HG03439 (cell line): ENCODE results near the gene TMEM132D.

Experiments
- ATAC-seq: cut with Tn5 transposase; IDR thresholded peaks from one replicate; pipeline ENCODE4 v1.9.1; 2021; ENCODE audit warnings: mild to moderate bottlenecking, moderate library complexity; ENCODE audit not compliant: unreplicated experiment

TMEM132D gene

GRCh38 chr12:129827102-129827865 is 76.5 kb downstream of the TMEM132D start:
- no peak for ATAC-seq

DNA sequence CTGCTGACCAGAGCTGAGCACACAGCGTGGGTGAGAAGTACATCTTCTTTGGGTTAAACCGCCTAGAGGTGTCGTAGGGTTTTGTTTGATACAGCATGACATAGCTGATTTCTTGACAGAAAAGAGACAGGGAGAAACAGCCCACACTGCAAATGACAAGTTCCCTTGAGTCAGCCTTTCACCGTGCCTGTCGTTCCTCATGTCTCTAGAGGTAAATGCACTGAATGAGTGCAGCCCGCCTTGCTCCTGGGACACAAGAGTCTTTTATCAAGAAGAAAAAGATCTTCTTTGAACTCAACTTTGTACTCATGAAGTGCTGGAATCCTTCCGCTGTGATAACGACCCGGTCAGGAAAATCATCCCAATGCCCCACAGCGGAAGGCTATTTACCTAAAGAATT is 77.6 kb downstream of the TMEM132D start:
- ATAC-seq: no peak

DNA sequence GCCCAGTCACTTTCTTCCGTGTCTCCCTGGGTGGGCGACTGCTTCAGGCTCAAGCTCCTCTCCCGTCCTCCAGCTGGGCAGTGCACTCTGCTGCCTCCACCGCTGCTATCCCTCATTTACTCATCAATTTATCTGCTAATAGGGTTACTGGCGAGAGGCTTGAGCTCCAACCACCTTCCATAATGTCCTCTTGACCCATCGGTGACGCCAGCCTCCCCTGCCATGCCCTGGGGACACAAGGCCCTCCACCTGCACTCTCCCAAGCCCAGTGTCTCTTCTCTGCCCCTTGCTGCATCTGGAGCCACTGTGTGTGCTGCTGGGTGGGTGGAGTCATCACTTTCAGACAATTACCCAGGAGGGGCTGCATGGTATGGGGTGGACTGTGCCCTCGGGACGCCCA is 78.5 kb downstream of the TMEM132D start:
- no peak for ATAC-seq

- no peak for ATAC-seq
Observed at GRCh38 chr12:129821964-129822363, 81.9 kb downstream of the TMEM132D start.

DNA sequence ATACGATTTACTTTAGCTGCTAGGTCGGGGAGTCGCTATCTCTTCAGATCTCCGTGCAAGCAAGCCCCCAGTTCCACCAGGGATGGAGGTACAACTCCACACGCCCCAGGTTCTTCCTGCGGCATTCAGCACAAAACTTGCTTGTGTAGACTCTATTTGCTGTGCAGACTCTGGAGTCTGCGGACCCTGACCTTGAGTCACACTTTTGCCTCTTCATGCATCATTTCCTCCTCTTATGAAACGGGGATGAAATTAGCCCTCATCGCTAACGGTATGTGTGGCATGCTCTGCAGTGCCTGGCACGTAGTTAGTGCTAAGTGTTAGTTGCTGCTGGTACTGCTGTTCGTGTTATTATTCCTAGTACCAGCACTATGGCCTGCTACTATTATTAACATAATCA is 84.4 kb downstream of the TMEM132D start:
- no peak for ATAC-seq

- no peak for ATAC-seq
Observed at GRCh38 chr12:129815846-129816245, 88.0 kb downstream of the TMEM132D start.

GRCh38 chr12:129811963-129812362 is 91.9 kb downstream of the TMEM132D start:
- no peak for ATAC-seq

DNA sequence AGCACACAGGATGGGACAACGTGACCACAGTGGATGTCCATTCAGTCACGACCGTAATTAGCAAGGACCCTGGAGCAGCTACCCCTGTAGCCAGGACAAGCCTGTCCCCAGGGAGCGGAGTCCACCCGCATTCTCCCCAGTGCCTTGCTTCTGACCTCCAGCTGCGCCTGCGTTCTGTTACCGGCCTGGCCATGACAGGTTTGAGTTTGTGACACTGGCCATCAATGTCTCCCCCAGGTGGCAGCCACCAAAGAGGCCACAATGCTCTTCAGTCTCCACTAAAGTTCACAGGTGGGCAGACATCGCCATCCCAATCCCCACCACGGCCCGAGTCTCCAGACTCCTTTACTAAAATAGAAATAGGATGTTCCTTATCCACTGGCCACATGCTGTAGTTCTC is 96.7 kb downstream of the TMEM132D start:
- ATAC-seq: no peak

GRCh38 chr12:129791396-129791795 is 112.4 kb downstream of the TMEM132D start:
- ATAC-seq: no peak

DNA sequence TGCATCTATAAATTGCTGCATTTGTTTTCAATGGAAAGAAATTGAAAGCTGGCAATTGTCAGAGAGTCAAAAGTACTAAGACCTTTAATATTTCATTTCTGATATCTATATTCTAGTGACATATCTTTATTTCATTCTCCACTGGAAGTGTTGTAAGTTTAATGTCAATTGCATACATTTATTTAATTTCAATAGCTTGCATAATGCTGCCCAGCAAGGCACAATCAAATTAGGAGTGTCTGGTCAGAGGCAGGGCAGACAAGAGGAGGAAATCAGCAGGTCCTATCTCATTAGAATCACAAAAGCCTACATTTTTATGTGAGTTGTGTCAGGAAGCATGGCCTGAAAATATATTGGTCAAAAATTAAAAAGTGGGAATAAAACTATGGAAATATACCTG is 112.9 kb downstream of the TMEM132D start:
- no peak for ATAC-seq

- no peak for ATAC-seq
Observed at GRCh38 chr12:129790331-129790730, 113.5 kb downstream of the TMEM132D start.

DNA sequence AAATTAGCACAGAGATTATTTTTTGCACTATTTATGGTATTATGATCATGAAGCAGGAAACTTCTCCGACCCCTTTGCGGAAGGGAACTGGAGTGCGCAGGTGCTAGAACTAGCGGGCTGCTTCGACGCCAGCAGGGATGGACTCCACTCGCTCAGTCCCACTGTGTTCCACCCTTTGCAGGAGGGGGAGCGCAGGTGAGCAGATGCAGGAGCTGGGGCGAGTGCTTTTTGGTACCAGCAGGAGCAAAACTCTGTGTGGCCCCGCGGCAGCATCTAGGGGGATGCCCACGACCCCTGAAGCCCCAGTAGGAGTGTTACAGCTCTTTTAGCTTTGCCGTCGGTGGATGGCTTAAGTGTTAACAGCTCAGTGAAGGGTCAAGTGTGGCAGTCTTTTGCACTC is 113.9 kb downstream of the TMEM132D start:
- no peak for ATAC-seq

DNA sequence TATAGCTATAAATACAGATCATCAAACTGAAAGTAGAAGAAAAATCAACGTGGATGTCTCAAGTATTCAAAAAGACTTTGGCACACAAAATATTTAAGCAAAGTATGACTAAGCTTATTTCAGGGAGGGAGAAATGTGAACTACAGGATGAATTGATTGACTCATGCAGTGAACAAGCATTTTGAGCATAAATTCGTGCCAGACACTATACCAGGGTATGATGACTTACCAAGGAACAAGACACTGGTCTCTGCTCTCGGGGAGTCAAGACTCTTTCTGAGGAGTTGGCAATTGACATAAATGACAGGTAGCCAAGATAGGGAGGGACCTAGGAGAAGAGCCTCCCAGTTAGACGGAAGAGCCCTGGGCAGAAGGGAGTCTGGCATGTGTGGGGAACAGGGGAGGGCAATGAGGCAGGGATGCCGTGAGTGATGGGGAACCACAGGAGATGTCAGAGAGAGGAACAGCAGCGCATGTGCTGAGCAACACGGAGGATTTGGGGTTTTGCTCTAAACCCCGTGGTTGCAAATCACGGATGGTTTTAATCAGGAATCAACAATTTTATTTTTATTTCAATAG is 115.2 kb downstream of the TMEM132D start:
- no peak for ATAC-seq

- no peak for ATAC-seq
Observed at GRCh38 chr12:129779989-129780388, 123.8 kb downstream of the TMEM132D start.

- no peak for ATAC-seq
Observed at GRCh38 chr12:129779033-129779432, 124.8 kb downstream of the TMEM132D start.

- no peak for ATAC-seq
Observed at GRCh38 chr12:129776977-129777667, 126.7 kb downstream of the TMEM132D start.

- ATAC-seq: no peak
Observed at GRCh38 chr12:129772501-129773493, 131.0 kb downstream of the TMEM132D start.

DNA sequence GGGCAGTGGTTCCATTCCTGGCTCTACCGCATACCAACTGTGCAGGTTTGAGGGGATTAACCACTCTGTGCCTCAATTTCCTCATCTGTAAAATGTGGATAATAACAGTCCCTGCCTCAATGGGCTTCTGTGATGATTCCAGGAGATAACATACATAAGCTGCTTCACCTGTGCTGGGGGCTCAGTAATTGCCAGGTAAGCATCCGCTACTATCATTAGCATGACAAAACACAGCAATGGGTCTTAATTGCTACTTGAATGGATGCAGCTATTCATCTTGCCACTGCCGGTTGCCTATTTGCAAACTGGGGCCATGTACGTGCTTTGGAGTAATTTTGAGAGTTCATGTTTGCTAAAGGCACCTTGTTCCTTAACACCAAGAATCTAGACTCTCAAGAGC is 132.6 kb downstream of the TMEM132D start:
- ATAC-seq: no peak

- ATAC-seq: no peak
Observed at GRCh38 chr12:129765719-129766118, 138.1 kb downstream of the TMEM132D start.

GRCh38 chr12:129762436-129762835 is 141.4 kb downstream of the TMEM132D start:
- ATAC-seq: no peak

- no peak for ATAC-seq
Observed at GRCh38 chr12:129753586-129753985, 150.2 kb downstream of the TMEM132D start.
